Stimulated activated CD8-positive, alpha-beta memory T cell treated with anti-CD3 and anti-CD28 coated beads, Interleukin-4, amount 100 ng/mL, for 24 hours (primary cell): ENCODE measurements around the gene HECA.
A peak's percentile ranks its signal among the peaks of the same experiment; 100 is the strongest.
"Not testable (repeated sequence)": the region's sequence is repeated elsewhere in the genome, so short reads cannot be mapped to it uniquely, and the experiment has no call there.

Source experiments
- DNase-seq: peaks from one replicate; pipeline ENCODE4 v3.0.0-alpha.2; 2020; ENCODE audit warnings: low read depth

The HECA gene

GRCh38 chr6:139135578-139136545, 982 bp downstream of the HECA start:
- DNase-seq: peak; percentile 52

GRCh38 chr6:139137706-139138105, 2.8 kb downstream of the HECA start:
- DNase-seq: no peak

- DNase-seq: not testable (repeated sequence)
Measured at GRCh38 chr6:139140854-139141253, 6.0 kb downstream of the HECA start.

- no peak for DNase-seq
Measured at GRCh38 chr6:139142262-139142661, 7.4 kb downstream of the HECA start.

- DNase-seq: no peak
Measured at GRCh38 chr6:139143111-139143510, 8.2 kb downstream of the HECA start.

GRCh38 chr6:139144490-139145085, 9.7 kb downstream of the HECA start:
- DNase-seq: no peak

- DNase-seq: no peak
Measured at GRCh38 chr6:139145661-139146060, 10.8 kb downstream of the HECA start.

GRCh38 chr6:139146317-139146726, 11.4 kb downstream of the HECA start:
- DNase-seq: no peak

- no peak for DNase-seq
Measured at GRCh38 chr6:139147628-139148027, 12.7 kb downstream of the HECA start.

GRCh38 chr6:139148557-139149235, 13.8 kb downstream of the HECA start:
- DNase-seq: no peak

- DNase-seq: no peak
Measured at GRCh38 chr6:139149383-139149782, 14.5 kb downstream of the HECA start.

- no peak for DNase-seq
Measured at GRCh38 chr6:139150920-139151319, 16.0 kb downstream of the HECA start.

GRCh38 chr6:139151425-139152087, 16.7 kb downstream of the HECA start:
- DNase-seq: no peak

- DNase-seq: no peak
Measured at GRCh38 chr6:139152088-139152891, 17.4 kb downstream of the HECA start.

- no peak for DNase-seq
Measured at GRCh38 chr6:139152892-139153271, 18.0 kb downstream of the HECA start.

GRCh38 chr6:139153855-139154254, 19.0 kb downstream of the HECA start:
- no peak for DNase-seq

- DNase-seq: no peak
Measured at GRCh38 chr6:139154881-139155547, 20.1 kb downstream of the HECA start.

GRCh38 chr6:139156102-139156501, 21.2 kb downstream of the HECA start:
- DNase-seq: no peak

GRCh38 chr6:139156551-139156950, 21.7 kb downstream of the HECA start:
- DNase-seq: no peak

- DNase-seq: not testable (repeated sequence)
Measured at GRCh38 chr6:139157086-139157485, 22.2 kb downstream of the HECA start.

GRCh38 chr6:139159016-139159415, 24.1 kb downstream of the HECA start:
- no peak for DNase-seq
